ENCODE measurements around the gene FKBP1A.

The FKBP1A gene

GRCh38 chr20:1423625-1424106 lies 30.8 kb upstream of the FKBP1A start:
- TF ChIP-seq CTCF (IDR thresholded peaks at IDR 0.05) = no peak
- Histone ChIP-seq H3K27ac (no peak overlapping the region), H3K27me3 (peaks cover under 1% of the 10 kb centered on the region), H3K4me3 (ENCODE audit: low read depth in 1 of 2, low read length in 1 of 2) (no peak overlapping the region), H3K36me3 (no peaks in the 10 kb centered on the region), H3K9me3 (no peaks in the 10 kb centered on the region), H3K4me1 (ENCODE audit: control insufficient read depth in 1 of 2, insufficient read depth in 1 of 2, low read depth in 1 of 2, low read length in 1 of 2) (no peaks in the 10 kb centered on the region)

- Histone ChIP-seq H3K4me3 (ENCODE audit: low read depth in 1 of 2, low read length in 1 of 2) (no peak overlapping the region), H3K27me3 (peaks cover 5% of the 10 kb centered on the region), H3K36me3 (no peaks in the 10 kb centered on the region), H3K27ac (no peak overlapping the region), H3K4me1 (ENCODE audit: control insufficient read depth in 1 of 2, insufficient read depth in 1 of 2, low read depth in 1 of 2, low read length in 1 of 2) (no peaks in the 10 kb centered on the region), H3K9me3 (no peaks in the 10 kb centered on the region)
- no peak for TF ChIP-seq CTCF (IDR thresholded peaks at IDR 0.05)
These were observed 30.4 kb upstream of the FKBP1A start for GRCh38 chr20:1423206-1423605.

GRCh38 chr20:1422753-1423152 lies 29.9 kb upstream of the FKBP1A start:
- H3K4me1 ChIP-seq (ENCODE audit: control insufficient read depth in 1 of 2, insufficient read depth in 1 of 2, low read depth in 1 of 2, low read length in 1 of 2) = no peaks in the 10 kb centered on the region
- TF ChIP-seq CTCF (IDR thresholded peaks at IDR 0.05) = no peak
- H3K27me3 ChIP-seq = peaks cover 10% of the 10 kb centered on the region
- no peak overlapping the region for H3K27ac ChIP-seq
- H3K36me3 ChIP-seq = no peaks in the 10 kb centered on the region
- no peak overlapping the region for H3K4me3 ChIP-seq (ENCODE audit: low read depth in 1 of 2, low read length in 1 of 2)
- no peaks in the 10 kb centered on the region for H3K9me3 ChIP-seq

GRCh38 chr20:1420066-1420465 lies 27.2 kb upstream of the FKBP1A start:
- Histone ChIP-seq H3K4me3 (ENCODE audit: low read depth in 1 of 2, low read length in 1 of 2) (no peak overlapping the region), H3K27me3 (peaks cover 22% of the 10 kb centered on the region), H3K27ac (no peak overlapping the region), H3K9me3 (no peaks in the 10 kb centered on the region), H3K4me1 (ENCODE audit: control insufficient read depth in 1 of 2, insufficient read depth in 1 of 2, low read depth in 1 of 2, low read length in 1 of 2) (no peaks in the 10 kb centered on the region), H3K36me3 (no peaks in the 10 kb centered on the region)
- TF ChIP-seq CTCF (IDR thresholded peaks at IDR 0.05) = no peak

- no peaks in the 10 kb centered on the region for H3K36me3 ChIP-seq
- no peak overlapping the region for H3K4me3 ChIP-seq (ENCODE audit: low read depth in 1 of 2, low read length in 1 of 2)
- no peak for TF ChIP-seq CTCF (IDR thresholded peaks at IDR 0.05)
- no peak overlapping the region for H3K27ac ChIP-seq
- peaks cover 40% of the 10 kb centered on the region for H3K27me3 ChIP-seq
- H3K4me1 ChIP-seq (ENCODE audit: control insufficient read depth in 1 of 2, insufficient read depth in 1 of 2, low read depth in 1 of 2, low read length in 1 of 2) = no peaks in the 10 kb centered on the region
- H3K9me3 ChIP-seq = no peaks in the 10 kb centered on the region
These were observed 25.5 kb upstream of the FKBP1A start for GRCh38 chr20:1418350-1418749.

GRCh38 chr20:1417790-1418189 lies 24.9 kb upstream of the FKBP1A start:
- no peaks in the 10 kb centered on the region for H3K36me3 ChIP-seq
- H3K4me3 ChIP-seq (ENCODE audit: low read depth in 1 of 2, low read length in 1 of 2) = no peak overlapping the region
- no peak for TF ChIP-seq CTCF (IDR thresholded peaks at IDR 0.05)
- no peak overlapping the region for H3K27ac ChIP-seq
- H3K9me3 ChIP-seq = no peaks in the 10 kb centered on the region
- H3K4me1 ChIP-seq (ENCODE audit: control insufficient read depth in 1 of 2, insufficient read depth in 1 of 2, low read depth in 1 of 2, low read length in 1 of 2) = no peaks in the 10 kb centered on the region
- H3K27me3 ChIP-seq = peaks cover 45% of the 10 kb centered on the region

Measured in neutrophil (primary cell).